CD4-positive, alpha-beta T cell treated with Interleukin-17A for 1 hour (primary cell): ENCODE measurements around the gene RRM2.

ENCODE experiments used
- DNase-seq: peaks from one replicate; pipeline ENCODE4 v3.0.0-alpha.2; 2020

The RRM2 gene

GRCh38 chr2:10173258-10174005, 50.9 kb downstream of the RRM2 start:
- no peak for DNase-seq

DNA sequence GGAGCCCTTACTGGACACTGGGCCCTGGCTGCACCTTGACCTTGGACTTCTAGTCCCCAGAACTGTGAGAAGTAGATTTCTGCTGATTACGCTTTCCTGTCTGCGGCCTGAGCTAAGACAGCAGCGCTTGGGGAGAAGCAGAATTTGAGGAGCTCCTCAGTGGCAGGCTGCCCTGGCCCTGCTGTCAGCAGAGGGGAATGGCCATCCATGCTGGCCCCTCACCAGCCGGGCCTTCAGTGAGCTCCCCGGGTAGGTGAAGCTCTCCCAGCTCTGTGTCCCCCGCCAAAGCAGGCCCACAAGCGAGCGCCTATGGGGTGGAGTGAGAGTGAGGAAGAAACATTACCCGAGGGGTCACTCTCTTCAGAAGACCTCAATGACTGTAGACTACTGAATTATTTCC, 51.6 kb downstream of the RRM2 start:
- no peak for DNase-seq

DNA sequence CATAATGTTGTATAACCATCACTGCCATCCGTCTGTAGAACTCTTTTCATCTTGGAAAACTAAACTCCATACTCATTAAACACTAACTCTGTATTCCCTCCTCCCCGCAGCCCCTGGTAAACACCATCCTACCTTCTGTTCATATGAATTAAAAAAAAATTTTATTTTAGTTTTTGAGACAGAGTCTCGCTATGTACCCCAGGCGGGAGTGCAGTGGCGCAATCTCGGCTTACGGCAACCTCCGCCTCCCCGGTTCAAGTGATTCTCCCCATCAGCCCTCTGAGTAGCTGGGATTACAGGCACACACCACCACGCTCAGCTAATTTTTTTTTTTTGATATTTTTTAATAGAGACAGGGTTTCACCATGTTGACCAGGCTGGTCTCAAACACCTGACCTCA, 52.9 kb downstream of the RRM2 start:
- no peak for DNase-seq

DNA sequence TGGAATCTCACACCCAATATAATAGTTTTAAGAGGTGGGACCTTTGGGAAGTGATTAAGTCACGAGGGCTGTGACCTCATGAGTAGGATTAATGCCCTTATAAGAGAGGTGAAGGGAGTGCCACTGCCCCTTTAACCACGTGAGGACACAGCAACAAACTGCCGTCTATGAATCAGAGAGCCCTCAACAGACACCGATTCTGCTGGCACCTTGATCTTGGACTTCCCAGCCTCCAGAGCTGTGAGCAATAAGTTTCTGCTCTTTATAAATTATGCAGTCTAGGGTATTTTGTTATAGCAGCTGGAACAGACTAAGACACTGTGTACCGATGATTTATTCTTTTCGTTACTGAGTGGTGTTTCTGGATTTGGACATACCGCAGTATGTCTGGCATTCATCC, 56.2 kb downstream of the RRM2 start:
- no peak for DNase-seq

GRCh38 chr2:10179422-10179821, 56.9 kb downstream of the RRM2 start:
- no peak for DNase-seq

DNA sequence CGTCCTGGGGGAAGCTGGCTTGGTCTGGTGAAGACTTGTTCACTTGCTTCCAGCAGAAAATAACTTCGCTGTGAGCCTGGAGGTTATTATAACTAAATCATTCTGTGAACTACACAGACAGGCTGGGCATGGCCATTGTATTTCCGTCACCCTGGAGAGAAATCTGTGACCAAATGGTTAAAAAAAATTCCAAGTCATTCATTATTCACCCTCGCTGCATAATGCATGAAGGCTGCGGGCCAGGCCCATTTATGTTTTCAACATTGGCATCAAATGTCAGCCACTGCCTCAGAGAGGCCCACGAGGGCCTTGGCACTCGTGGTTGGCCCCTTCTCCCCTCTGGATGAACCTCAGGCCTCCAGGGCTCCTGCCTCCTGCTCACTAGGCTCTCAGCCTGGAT, 57.7 kb downstream of the RRM2 start:
- DNase-seq: no peak
